ENCODE results near the gene SUPT3H. TPM values are rescaled to one million over a fixed set of nuclear protein-coding genes. Genes with fewer than 3 reads are reported as not detected.

The SUPT3H gene
- total and polyA plus RNA-seq, 2 of the 13 experiments (the other 11 are each of a cell fraction or from before 2014, with no cell fraction given): 11.9 to 36.1 TPM

DNA sequence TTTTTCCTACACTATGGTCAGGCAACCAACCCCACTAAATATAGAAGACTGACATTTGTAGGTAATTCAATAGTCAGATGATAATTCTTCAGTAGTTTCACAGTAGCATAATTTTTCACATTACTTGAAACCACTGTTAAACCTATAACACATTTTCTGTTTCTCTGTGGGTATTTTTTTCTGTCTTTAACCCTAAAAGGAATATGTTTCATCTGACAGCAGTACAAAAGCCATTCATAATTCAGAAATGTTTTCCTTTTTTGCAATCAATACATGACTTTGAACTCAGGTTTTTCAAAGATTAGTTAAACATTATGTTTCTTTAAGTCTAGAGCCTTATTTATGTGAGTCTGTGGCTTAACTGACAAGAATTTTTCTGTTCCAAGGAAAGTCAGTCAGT lies 178.2 kb downstream of the SUPT3H start (continued):
- no peak for TF ChIP-seq ZNF430 (CRISPR knock-in tag; IDR thresholded peaks at IDR 0.05)
- TF ChIP-seq PRDM15 (CRISPR knock-in tag; IDR thresholded peaks at IDR 0.05): no peak
- TF ChIP-seq MED13 (CRISPR knock-in tag; IDR thresholded peaks at IDR 0.05): no peak
- no peak for TF ChIP-seq NBN (conservative IDR thresholded peaks at IDR 0.05)
- no peak for TF ChIP-seq CREB3 (CRISPR knock-in tag; IDR thresholded peaks at IDR 0.05)
- no peak for TF ChIP-seq TMF1 (CRISPR knock-in tag; IDR thresholded peaks at IDR 0.05; ENCODE audit: low read depth)
- no peak for TF ChIP-seq SMC3 (IDR thresholded peaks at IDR 0.05; ENCODE audit: low read length)
- TF ChIP-seq ZNF124 (CRISPR knock-in tag; IDR thresholded peaks at IDR 0.05): no peak
- TF ChIP-seq ZNF691 (CRISPR knock-in tag; IDR thresholded peaks at IDR 0.05; ENCODE audit: borderline replicate concordance, low read depth): no peak
- TF ChIP-seq ZNF577 (CRISPR knock-in tag; IDR thresholded peaks at IDR 0.05; ENCODE audit: borderline replicate concordance, low read depth): no peak
- no peak for TF ChIP-seq TP53 (CRISPR knock-in tag; conservative IDR thresholded peaks at IDR 0.05)
- no peak for TF ChIP-seq ETV5 (CRISPR knock-in tag; IDR thresholded peaks at IDR 0.05; ENCODE audit: borderline replicate concordance)
- peak; percentile 28; the same call in 1 of the 2 replicates for TF ChIP-seq HNF4G (IDR thresholded peaks at IDR 0.05; ENCODE audit: borderline replicate concordance, low read depth, low read length)
- TF ChIP-seq HNF4G (CRISPR knock-in tag; IDR thresholded peaks at IDR 0.05; ENCODE audit: borderline replicate concordance, low read depth): no peak
- no peak for TF ChIP-seq ZMAT3 (CRISPR knock-in tag; conservative IDR thresholded peaks at IDR 0.05)
- no peak for TF ChIP-seq ZNF343 (CRISPR knock-in tag; IDR thresholded peaks at IDR 0.05)
- no peak for TF ChIP-seq ZBTB8A (CRISPR knock-in tag; IDR thresholded peaks at IDR 0.05; ENCODE audit: borderline replicate concordance, low read depth)
- no peak for TF ChIP-seq ZNF674 (CRISPR knock-in tag; IDR thresholded peaks at IDR 0.05; ENCODE audit: low read depth)
- TF ChIP-seq HDAC1 (CRISPR knock-in tag; IDR thresholded peaks at IDR 0.05): peak; percentile 67
- peak; percentile 49; the same call in 1 of the 2 replicates for TF ChIP-seq THAP11 (CRISPR knock-in tag; IDR thresholded peaks at IDR 0.05)
- no peak for TF ChIP-seq ZSCAN31 (CRISPR knock-in tag; IDR thresholded peaks at IDR 0.05; ENCODE audit: low read depth)
- no peak for TF ChIP-seq ATM (IDR thresholded peaks at IDR 0.05; ENCODE audit: borderline replicate concordance)
- TF ChIP-seq XRCC5 (optimal IDR thresholded peaks at IDR 0.05; ENCODE audit: low read length): no peak
- TF ChIP-seq WIZ (CRISPR knock-in tag; IDR thresholded peaks at IDR 0.05): no peak
- no peak for TF ChIP-seq NPAS2 (CRISPR knock-in tag; IDR thresholded peaks at IDR 0.05; ENCODE audit: borderline replicate concordance)
- no peak for TF ChIP-seq FLYWCH1 (CRISPR knock-in tag; IDR thresholded peaks at IDR 0.05)

Data from HepG2 (cell line).